ENCODE measurements around the gene PLEKHA5.

DNA sequence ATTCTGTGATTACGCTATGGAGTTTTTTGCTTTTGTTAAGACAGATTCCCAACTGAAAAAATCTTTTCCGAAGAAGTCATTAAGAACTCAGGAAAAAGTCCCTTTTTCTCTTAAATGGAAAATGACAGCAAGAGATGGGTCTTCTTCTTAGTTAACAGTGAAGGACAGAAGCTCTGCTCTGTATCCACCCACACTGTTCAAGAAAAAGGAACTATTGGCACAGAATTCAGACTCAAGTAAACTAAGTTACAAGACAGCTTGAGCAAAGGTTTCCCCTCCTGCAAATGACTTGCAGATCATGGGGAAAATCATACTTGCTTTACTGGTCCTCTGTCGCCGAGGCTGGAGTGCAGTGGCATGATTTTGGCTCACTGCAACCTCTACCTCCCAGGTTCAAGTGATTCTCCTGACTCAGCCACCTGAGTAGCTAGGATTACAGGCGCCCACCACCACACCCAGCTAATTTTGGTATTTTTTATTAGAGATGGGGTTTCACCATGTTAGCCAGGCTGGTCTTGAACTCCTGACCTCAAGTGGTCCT lies 172.6 kb downstream of the PLEKHA5 start:
- TF ChIP-seq, protein P1, sequence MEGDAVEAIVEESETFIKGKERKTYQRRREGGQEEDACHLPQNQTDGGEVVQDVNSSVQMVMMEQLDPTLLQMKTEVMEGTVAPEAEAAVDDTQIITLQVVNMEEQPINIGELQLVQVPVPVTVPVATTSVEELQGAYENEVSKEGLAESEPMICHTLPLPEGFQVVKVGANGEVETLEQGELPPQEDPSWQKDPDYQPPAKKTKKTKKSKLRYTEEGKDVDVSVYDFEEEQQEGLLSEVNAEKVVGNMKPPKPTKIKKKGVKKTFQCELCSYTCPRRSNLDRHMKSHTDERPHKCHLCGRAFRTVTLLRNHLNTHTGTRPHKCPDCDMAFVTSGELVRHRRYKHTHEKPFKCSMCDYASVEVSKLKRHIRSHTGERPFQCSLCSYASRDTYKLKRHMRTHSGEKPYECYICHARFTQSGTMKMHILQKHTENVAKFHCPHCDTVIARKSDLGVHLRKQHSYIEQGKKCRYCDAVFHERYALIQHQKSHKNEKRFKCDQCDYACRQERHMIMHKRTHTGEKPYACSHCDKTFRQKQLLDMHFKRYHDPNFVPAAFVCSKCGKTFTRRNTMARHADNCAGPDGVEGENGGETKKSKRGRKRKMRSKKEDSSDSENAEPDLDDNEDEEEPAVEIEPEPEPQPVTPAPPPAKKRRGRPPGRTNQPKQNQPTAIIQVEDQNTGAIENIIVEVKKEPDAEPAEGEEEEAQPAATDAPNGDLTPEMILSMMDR (IDR thresholded peaks at IDR 0.05) = no peak
- no peak for TF ChIP-seq POLR2A (IDR thresholded peaks at IDR 0.05)
